CMK (cell line): ENCODE measurements around the gene OR1J2.
"Not testable (repeated sequence)": the region's sequence is repeated elsewhere in the genome, so short reads cannot be mapped to it uniquely, and the experiment has no call there.

Experiments used
- DNase-seq: peaks from one replicate; pipeline ENCODE4 v3.0.0-alpha.2; 2010; ENCODE audit warnings: low read depth

Gene OR1J2

GRCh38 chr9:122510502-122510901, at the start of gene OR1J2:
TSS of gene OR1J2 (plus strand) at chr9:122510802. CDS start at chr9:122510802, 0 bp downstream.
- no peak for DNase-seq

DNA sequence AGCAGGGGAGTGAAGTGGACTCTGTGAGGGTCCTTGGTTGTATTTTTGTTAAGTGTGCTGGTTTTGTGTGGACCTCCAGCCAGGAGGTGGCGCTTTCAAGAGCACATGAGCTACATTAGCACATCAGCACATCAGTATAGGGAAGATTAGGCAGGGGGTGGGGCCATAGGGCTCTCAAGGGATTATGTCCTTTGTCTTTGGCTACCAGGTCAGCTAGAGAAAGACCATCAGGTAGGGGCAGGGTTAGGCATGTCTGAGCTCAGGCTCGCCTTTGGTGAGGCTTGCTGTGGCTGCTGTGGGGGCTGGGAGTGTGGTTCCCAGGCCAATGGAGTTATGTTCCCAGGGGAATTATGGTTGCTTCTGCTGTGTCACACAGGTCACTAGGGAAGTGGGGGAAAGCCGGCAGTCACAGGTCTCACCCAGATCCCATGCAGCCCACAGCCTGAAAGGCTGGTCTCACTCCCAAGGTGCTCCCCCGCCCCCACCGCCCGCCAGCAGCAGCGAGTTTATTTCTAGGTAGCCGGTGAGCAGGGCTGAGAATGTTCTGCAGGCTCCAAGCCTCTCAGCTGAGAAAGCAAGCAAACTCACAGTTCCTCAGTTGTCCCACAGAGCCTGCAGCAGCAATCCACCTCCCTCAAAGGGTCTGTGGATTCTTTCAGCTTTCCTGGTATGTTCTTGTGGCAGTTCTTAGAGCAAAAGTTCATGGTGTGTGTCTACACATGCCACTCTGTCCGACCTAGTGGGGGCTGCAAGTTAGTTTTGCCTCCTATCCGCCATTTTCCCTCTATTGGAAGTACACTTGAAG, 46.6 kb upstream of the OR1J2 start:
- no peak for DNase-seq

- DNase-seq: peak; percentile 37
Observed at GRCh38 chr9:122464633-122465567, 45.7 kb upstream of the OR1J2 start.

DNA sequence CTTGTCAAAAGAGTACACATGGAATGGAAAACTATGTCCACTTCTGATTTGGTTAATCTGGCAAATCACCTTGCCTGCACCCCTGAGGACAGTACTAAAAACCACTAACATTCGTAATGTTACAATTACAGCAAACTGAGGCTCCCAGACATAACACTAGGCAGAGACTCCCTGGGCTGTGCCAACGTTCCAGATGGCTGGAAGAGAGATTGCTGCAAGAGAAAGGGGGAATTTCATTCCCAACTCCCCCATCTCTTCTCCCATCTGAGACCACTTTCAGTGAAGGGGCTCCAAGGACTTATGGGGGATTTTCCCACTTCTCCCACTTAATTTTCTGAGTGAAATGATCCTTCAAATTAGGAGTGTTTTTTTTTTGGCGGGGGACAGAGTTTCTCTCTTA, 44.1 kb upstream of the OR1J2 start:
- DNase-seq: no peak

DNA sequence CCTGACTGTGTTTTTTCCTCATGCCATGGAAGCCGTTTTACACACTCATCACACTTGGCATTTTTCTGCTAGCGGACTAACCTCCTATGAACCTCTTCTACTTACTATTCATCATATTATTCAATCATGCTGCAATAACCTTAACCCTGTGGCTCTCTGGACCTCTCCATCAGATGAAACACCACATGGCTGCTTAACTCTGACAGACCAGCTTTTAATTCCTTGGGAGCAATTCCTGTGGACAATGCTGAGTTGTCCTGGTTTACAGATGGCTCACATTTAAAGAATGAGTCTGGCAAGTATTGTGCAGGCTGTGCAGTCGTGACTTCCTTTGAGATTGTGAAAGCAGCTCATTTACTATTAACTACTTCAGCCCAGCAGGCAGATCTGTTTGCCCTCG, 41.9 kb upstream of the OR1J2 start:
- DNase-seq: no peak

- no peak for DNase-seq
Observed at GRCh38 chr9:122474561-122474960, 36.0 kb upstream of the OR1J2 start.

GRCh38 chr9:122475717-122476116, 34.9 kb upstream of the OR1J2 start:
- no peak for DNase-seq

DNA sequence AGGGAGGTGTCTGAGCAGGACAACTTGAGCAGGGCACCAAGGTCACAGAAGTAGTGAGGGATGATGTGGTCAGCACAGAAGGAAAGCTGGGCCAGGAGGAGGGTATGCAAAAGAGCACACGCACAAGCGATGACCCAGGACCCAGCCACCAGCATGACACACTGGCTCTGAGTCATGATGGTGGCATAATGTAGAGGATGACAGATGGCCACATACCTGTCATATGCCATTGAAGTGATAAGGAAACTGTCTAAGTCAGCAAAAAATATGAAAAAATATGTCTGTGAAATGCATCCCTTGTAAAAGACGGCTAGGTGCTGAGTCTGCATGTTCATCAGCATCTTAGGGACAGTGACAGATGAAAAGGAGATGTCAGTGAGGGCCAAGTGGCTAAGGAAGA, 33.3 kb upstream of the OR1J2 start:
- no peak for DNase-seq

DNA sequence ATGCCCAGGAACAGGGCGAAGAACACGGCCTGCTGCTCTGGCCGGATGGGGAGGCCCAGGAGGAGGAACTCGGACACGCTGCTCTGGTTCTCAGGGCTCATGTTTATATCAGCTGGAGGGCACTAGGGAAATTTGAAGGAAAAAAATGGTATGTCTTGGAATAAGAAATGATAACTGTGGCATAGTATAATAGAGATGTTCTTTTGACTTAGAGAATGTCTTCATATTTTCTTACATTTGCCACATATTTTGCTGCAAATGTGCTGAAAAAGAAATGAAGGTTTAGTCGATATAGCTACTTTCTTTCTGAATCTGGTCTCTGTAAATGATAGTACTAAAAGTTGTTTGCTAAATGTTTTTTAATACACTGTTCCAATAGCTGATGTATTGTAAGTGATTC, 32.8 kb upstream of the OR1J2 start, which contains the start of gene OR1J1:
TSS of gene OR1J1 (minus strand) at position 101 of the 400 bp plus-strand sequence. CDS start at position 101, 0 bp downstream.
- no peak for DNase-seq

GRCh38 chr9:122479062-122479461, 31.5 kb upstream of the OR1J2 start:
- no peak for DNase-seq

DNA sequence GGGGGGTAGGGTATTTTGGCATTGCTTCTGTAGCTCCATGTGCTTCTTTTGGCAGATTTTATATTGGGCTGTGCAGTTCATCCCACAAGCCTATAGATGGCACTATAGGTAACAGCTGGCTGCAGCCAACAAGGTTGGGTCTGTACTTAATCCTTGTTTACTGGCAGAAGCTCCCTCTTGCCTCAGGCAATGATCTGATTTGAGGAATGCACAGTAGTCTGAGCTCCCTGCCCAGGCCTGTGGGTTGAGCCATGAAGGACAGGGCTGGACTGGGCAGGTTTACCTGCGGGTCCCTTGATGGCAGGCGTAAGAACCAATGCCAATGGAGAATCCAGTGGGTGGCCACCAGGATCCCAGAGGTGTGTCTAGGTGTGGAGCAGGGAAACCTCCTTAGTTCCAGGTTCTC, 11.7 kb upstream of the OR1J2 start:
- peak; percentile 17 for DNase-seq

GRCh38 chr9:122506964-122507363, 3.6 kb upstream of the OR1J2 start:
- DNase-seq: no peak

- DNase-seq: no peak
Observed at GRCh38 chr9:122518226-122518625, 7.6 kb downstream of the OR1J2 start.

DNA sequence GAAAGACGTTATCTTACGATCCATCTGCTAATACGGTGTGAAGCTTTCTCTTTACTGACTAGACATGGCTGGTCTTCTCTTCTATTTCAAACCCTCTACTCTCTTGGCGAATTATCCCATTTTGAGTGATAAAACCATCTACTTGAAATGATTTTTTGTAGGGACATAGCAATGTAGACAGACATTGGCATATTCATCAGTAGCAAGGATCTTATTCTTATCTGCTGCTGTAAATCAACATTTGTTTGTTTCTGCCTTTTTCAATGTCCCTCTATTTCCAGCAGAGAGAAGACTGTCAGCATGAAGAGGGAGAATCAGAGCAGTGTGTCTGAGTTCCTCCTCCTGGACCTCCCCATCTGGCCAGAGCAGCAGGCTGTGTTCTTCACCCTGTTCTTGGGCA, 8.2 kb downstream of the OR1J2 start, which contains the start of gene OR1J4:
TSS of gene OR1J4 (plus strand) at position 301 of the 400 bp plus-strand sequence. CDS start at position 301, 0 bp downstream.
- DNase-seq: no peak

- DNase-seq: no peak
Observed at GRCh38 chr9:122519376-122519775, 8.8 kb downstream of the OR1J2 start.

- DNase-seq: no peak
Observed at GRCh38 chr9:122526602-122527001, 16.0 kb downstream of the OR1J2 start.

DNA sequence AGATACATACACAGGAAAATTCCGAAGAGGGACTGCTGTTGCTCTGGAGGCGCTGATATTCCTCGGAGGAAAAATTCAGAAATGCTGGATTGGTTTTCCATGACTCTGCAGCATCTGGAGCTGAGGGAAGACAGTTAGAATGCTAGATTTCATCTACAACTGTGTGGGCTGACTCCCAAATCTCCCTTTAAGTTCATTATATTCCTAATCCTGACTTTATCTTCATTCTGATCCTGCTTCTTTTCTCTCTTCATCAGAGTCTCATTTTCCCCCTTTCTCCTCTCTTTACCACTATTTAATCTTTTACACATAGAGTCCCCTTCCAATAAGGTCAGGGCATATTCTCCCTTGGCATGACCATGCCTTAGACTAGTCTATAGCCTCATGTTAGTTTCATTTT, 16.6 kb downstream of the OR1J2 start, which contains the start of gene OR1N1:
TSS of gene OR1N1 (minus strand) at position 101 of the 400 bp plus-strand sequence. CDS start at position 101, 0 bp downstream.
- DNase-seq: no peak

DNA sequence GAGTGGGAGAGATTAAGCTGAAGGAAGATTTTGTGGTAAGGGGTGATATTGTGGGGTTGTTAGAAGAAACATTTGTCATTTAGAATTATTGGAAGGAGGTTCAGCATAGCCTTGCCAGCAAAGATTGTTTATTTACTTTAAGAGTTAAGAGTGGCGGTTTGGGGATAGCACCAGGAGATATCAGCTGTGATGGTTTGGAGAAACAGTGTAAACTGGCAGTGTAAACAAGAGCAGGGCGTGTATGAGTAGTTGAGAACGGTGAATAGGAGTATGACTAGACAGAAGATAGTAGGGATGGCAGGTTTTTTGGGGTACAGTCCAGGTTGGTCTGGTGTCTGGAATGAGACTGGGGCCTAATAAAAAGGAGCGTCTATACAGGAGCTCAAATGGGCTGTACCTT, 20.6 kb downstream of the OR1J2 start:
- DNase-seq: not testable (repeated sequence)

GRCh38 chr9:122536134-122536533, 25.5 kb downstream of the OR1J2 start:
- no peak for DNase-seq

DNA sequence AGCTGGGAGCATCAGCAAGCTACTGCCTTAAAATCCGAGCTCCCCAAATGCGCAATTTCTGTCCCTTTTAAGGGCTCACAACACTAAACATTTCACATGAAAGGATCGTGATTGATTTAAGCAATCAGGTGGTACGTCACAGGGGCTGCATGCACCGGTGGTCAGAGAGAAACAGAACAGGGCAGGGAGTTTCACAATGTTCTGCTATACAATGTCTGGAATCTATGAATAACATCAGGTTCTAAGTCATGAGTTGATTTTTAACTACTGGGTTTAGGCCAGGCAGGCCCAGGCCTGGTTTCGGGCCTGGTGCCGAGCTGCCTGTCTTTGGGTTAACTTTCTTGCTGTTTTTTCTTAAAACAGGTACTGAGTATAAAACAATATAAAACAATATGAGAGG, 26.5 kb downstream of the OR1J2 start:
- DNase-seq: not testable (repeated sequence)

GRCh38 chr9:122538757-122539156, 28.2 kb downstream of the OR1J2 start:
- no peak for DNase-seq

- no peak for DNase-seq
Observed at GRCh38 chr9:122546196-122546595, 35.6 kb downstream of the OR1J2 start.

DNA sequence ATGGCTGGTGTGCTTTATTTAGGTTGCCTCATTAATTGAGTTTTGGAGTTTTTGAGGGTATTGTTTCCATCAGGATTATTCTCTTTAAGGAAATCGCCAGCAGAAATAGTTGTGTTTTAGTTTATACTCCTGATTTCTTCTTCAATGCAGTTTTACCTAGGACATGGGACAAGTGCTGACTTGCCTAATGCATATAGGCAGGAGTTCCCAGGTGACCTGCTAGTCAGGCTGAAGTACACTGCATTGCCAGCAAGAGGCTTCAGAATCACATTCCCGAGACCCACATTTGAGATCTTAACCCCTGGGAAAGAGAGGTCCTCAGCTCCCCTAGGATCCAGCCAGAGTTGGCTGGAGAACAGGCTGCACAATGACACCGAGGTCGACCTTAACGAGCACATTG, 40.8 kb downstream of the OR1J2 start:
- DNase-seq: no peak
